ENCODE measurements around the gene ST6GALNAC3. TPM values are rescaled to one million over a fixed set of nuclear protein-coding genes. Genes with fewer than 3 reads are reported as not detected.

ST6GALNAC3 gene
- total and polyA plus RNA-seq, 2 experiments from 2014 or later, result 29.4 to 33.3 TPM

DNA sequence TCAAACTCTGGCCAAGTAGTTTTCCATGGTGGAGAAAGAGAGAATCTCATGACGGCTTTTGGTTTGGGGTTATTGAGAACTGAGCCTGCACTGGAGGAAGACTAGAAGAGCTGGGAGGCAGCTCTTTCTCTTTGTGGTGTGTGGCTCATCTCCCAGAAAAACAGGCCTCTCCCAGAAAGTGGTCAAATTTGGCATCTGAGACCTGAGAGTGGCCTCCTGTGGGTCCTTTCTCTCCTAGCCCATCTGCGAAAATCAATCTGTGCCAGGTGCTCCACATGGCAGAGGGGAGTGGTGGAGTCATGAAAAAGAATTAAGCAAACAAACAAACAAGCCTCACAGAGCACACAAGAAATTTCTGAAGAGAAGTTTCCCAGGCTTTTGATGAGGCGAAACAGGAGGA is 305.0 kb downstream of the ST6GALNAC3 start:
- no peak overlapping the region for H3K4me2 ChIP-seq
- no peak for TF ChIP-seq EZH2phosphoT487 (IDR thresholded peaks at IDR 0.05; ENCODE audit: low read depth, severe bottlenecking, unreplicated experiment)
- no peak for TF ChIP-seq EZH2 (IDR thresholded peaks at IDR 0.05; ENCODE audit: borderline replicate concordance)
- TF ChIP-seq, protein P1, sequence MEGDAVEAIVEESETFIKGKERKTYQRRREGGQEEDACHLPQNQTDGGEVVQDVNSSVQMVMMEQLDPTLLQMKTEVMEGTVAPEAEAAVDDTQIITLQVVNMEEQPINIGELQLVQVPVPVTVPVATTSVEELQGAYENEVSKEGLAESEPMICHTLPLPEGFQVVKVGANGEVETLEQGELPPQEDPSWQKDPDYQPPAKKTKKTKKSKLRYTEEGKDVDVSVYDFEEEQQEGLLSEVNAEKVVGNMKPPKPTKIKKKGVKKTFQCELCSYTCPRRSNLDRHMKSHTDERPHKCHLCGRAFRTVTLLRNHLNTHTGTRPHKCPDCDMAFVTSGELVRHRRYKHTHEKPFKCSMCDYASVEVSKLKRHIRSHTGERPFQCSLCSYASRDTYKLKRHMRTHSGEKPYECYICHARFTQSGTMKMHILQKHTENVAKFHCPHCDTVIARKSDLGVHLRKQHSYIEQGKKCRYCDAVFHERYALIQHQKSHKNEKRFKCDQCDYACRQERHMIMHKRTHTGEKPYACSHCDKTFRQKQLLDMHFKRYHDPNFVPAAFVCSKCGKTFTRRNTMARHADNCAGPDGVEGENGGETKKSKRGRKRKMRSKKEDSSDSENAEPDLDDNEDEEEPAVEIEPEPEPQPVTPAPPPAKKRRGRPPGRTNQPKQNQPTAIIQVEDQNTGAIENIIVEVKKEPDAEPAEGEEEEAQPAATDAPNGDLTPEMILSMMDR (IDR thresholded peaks at IDR 0.05; ENCODE audit: poor library complexity), result no peak
- H3K4me1 ChIP-seq (ENCODE audit: insufficient read depth), result no peaks in the 10 kb centered on the region
- no peak overlapping the region for H3K27ac ChIP-seq
- no peaks in the 10 kb centered on the region for H4K20me1 ChIP-seq (ENCODE audit: insufficient read depth, poor library complexity, severe bottlenecking)
- no peak for DNase-seq (ENCODE audit: low spot score)
- WGBS (ENCODE audit: low lambda C conversion rate, missing lambda C conversion rate), result 98% methylated on average over 3 of the region's 3 CpGs
- H3K27me3 ChIP-seq, result no peaks in the 10 kb centered on the region
- H2AFZ ChIP-seq, result no peak overlapping the region
- no peaks in the 10 kb centered on the region for H3K9me2 ChIP-seq (replicated peaks; ENCODE audit: insufficient read depth)
- H3K9me3 ChIP-seq (ENCODE audit: low read depth), result no peaks in the 10 kb centered on the region
- no peaks in the 10 kb centered on the region for H3K79me2 ChIP-seq
- H3K4me3 ChIP-seq, result no peak overlapping the region
- H3K36me3 ChIP-seq (replicated peaks; ENCODE audit: insufficient read depth, low read depth), result no peaks in the 10 kb centered on the region

DNA sequence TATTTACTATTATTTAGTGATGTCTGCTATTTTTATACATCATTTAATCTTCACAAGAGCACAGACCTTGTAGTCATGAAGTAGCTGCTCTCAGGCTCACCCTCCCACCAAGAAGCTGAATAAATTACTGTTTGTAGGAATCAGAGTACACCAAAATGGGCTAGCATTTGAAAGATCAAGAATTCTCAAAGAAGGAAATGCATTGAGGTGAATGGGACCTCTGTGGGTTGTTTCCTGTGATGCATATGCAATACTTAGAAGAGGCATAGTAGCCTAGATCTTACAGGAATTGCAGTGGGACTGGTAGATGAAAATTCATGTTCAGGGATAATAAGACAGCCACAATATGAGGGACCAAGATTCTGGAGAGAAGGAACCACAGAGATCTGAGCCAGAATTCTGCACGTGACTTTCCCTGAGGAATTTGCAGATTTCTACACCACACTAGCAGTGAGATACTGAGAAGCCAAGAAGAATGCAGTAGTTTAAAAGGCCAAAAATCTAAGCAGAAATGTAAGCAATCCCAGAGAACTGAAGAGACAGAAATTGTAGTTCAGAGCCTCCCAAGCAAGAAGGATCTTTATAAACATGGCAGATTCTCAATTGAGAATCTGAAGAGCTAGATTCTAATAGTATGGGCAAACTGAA is 307.0 kb downstream of the ST6GALNAC3 start:
- H3K79me2 ChIP-seq, result no peaks in the 10 kb centered on the region
- H4K20me1 ChIP-seq (ENCODE audit: insufficient read depth, poor library complexity, severe bottlenecking), result no peaks in the 10 kb centered on the region
- TF ChIP-seq EZH2 (IDR thresholded peaks at IDR 0.05; ENCODE audit: borderline replicate concordance) (no peak), EZH2phosphoT487 (IDR thresholded peaks at IDR 0.05; ENCODE audit: low read depth, severe bottlenecking, unreplicated experiment) (no peak)
- TF ChIP-seq, protein P1 (IDR thresholded peaks at IDR 0.05; ENCODE audit: poor library complexity), result no peak
- H3K27ac ChIP-seq, result no peak overlapping the region
- no peaks in the 10 kb centered on the region for H3K27me3 ChIP-seq
- no peak overlapping the region for H3K4me2 ChIP-seq
- H3K4me3 ChIP-seq, result no peak overlapping the region
- no peaks in the 10 kb centered on the region for H3K4me1 ChIP-seq (ENCODE audit: insufficient read depth)
- H2AFZ ChIP-seq, result no peak overlapping the region
- 54% methylated on average over 1 of the region's 1 CpG for WGBS (ENCODE audit: low lambda C conversion rate, missing lambda C conversion rate)
- H3K9me3 ChIP-seq (ENCODE audit: low read depth), result no peaks in the 10 kb centered on the region
- H3K36me3 ChIP-seq (replicated peaks; ENCODE audit: insufficient read depth, low read depth), result no peaks in the 10 kb centered on the region
- no peak for DNase-seq (ENCODE audit: low spot score)
- H3K9me2 ChIP-seq (replicated peaks; ENCODE audit: insufficient read depth), result no peaks in the 10 kb centered on the region

DNA sequence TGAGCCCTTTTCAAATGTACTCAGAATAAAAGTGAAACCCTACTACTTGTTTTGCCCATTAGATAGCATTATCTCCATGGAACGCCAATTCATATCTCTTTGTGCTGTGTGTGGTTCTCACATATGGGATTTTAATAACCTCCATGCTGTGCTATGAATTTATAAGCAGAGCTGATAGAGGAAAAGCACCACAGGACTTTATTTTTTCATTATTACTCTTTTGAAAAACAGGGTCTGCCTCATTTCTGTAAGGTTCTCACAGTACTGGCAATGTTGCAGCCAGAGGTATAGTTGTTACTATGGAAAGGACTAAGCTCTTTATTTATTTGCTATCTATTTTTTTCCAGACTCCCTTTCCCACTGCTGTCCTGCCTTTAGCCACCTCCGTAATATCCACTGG is 313.7 kb downstream of the ST6GALNAC3 start:
- no peaks in the 10 kb centered on the region for H4K20me1 ChIP-seq (ENCODE audit: insufficient read depth, poor library complexity, severe bottlenecking)
- no peaks in the 10 kb centered on the region for H3K4me1 ChIP-seq (ENCODE audit: insufficient read depth)
- no peak for DNase-seq (ENCODE audit: low spot score)
- no peaks in the 10 kb centered on the region for H3K36me3 ChIP-seq (replicated peaks; ENCODE audit: insufficient read depth, low read depth)
- H2AFZ ChIP-seq, result no peak overlapping the region
- H3K9me3 ChIP-seq (ENCODE audit: low read depth), result no peaks in the 10 kb centered on the region
- H3K4me2 ChIP-seq, result no peak overlapping the region
- H3K27ac ChIP-seq, result no peak overlapping the region
- H3K4me3 ChIP-seq, result no peak overlapping the region
- no peaks in the 10 kb centered on the region for H3K9me2 ChIP-seq (replicated peaks; ENCODE audit: insufficient read depth)
- 82% methylated on average over 2 of the region's 2 CpGs for WGBS (ENCODE audit: low lambda C conversion rate, missing lambda C conversion rate)
- TF ChIP-seq EZH2 (IDR thresholded peaks at IDR 0.05; ENCODE audit: borderline replicate concordance) (no peak), EZH2phosphoT487 (IDR thresholded peaks at IDR 0.05; ENCODE audit: low read depth, severe bottlenecking, unreplicated experiment) (no peak)
- TF ChIP-seq, protein P1 (IDR thresholded peaks at IDR 0.05; ENCODE audit: poor library complexity), result no peak
- H3K79me2 ChIP-seq, result no peaks in the 10 kb centered on the region
- H3K27me3 ChIP-seq, result no peaks in the 10 kb centered on the region

All from hepatocyte (in vitro differentiated cells).